Lower leg skin (tissue), 3 donors: ENCODE data around the gene ODF2.

Experiments used
- CTCF ChIP-seq, 3 donors: fragments of 450-650 bp; IDR thresholded peaks; one replicate each; pipeline ENCODE4 v1.5.1; 2016; ENCODE audit warnings: antibody characterized with exemption in 3 of 3, mild to moderate bottlenecking in 3 of 3, moderate library complexity in 2 of 3
- POLR2A ChIP-seq, 2 donors: fragments of 450-650 bp; IDR thresholded peaks; one replicate each; pipeline ENCODE4 v1.6.1; 2016 to 2017; ENCODE audit warnings: antibody characterized with exemption in 2 of 2, mild to moderate bottlenecking in 1 of 2, moderate library complexity in 1 of 2

- TF ChIP-seq POLR2A (IDR thresholded peaks at IDR 0.05) (no peak), CTCF (IDR thresholded peaks at IDR 0.05) (no peak)
Observed at GRCh38 chr9:128416432-128417019, 39.3 kb upstream of the ODF2 start.
